Colon (tissue), 2 donors: Measurements from ENCODE around the gene MTX2.
A peak's percentile ranks its signal among the peaks of the same experiment; 100 is the strongest.
"Not testable (repeated sequence)": the region's sequence is repeated elsewhere in the genome, so short reads cannot be mapped to it uniquely, and the experiment has no call there.

Experiments
- FAIRE-seq: peaks from 2 replicates; lab custom pipeline; 2012; peaks lifted over from hg19 to GRCh38; lab: Jason Lieb, UNC
- donor health status: control.
- donor health status: control.

MTX2 gene

DNA sequence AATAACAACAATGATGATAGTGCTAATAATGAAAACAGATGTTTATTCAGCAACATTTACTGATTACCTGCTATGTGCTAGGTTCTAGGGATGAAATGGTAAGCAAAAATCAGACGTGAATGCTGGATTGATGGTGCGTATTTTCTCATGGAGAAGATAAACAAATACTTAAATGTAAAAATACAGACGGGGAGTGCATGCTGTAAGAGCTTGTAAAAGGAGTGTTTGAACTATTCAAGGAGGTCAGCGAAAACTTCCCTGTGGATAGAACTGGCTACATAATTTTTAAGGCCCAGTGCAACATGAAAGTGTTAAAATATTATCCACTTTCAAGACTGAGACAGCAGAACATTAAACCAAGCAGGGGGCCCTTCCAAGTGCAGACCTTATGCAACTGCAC lies 22.1 kb downstream of the MTX2 start:
- FAIRE-seq = no peak

DNA sequence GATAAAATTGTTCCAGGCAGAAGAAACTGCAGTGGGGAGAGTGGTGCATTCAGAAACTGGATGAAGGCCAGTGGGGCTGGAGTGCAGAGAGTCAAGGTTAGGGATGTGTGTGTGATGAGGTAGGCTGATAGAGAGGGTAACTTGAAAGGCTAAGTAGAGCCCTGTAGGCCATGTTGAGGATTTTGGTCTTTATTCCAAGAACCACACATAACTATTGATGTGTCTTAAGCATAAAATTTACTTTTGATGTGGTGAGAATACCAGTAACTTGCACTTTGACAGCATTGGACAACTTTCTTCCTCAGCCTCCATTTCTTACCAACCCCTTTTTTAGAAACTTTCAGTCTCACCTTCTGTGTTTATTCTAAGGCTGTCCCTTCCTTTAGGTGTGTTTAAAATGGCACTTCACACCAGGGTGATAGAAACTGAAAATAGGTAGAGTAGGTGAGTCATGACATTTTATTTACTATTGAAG lies 22.6 kb downstream of the MTX2 start:
- no peak for FAIRE-seq

GRCh38 chr2:176292608-176293007 lies 23.4 kb downstream of the MTX2 start:
- peak; percentile 84 for FAIRE-seq

DNA sequence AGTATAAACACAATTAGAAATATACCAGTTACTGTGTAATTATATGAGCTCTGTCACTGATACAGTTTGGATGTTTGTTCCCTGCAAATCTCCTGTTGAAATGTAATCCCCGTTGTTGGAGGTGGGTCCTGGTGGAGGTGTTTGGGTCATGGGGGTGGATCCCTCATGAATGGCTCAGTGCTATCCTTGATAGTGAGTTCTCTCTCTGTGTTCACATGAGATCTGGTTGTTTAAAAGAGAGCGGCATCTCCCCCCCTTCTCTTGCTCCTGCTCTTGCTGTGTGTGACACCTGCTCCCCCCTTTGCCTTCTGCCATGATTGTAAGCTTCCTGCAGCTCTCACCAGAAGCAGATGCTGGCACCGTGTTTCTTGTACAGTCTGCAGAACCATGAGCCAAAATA lies 24.1 kb downstream of the MTX2 start:
- no peak for FAIRE-seq

DNA sequence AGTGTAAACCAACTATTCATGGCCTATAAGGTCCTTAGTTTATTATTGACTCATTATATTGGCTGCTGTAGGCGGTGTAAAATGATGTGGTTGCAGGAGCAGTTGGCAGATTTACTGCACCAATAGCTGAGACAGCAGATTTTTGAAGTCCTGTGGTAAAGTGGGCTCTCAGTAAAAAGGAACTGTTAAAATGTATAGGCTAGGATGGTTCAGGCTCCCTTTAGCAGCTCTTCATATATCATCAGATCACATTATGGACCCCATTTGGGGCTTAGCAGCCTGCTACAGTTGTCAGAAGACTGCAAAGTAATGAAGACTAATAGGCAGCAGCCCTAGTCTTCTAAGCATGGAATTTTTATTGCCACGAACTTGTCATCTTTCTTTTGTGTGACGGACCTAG lies 27.8 kb downstream of the MTX2 start:
- FAIRE-seq = no peak

GRCh38 chr2:176297737-176298136 lies 28.5 kb downstream of the MTX2 start:
- peak; percentile 57 for FAIRE-seq

GRCh38 chr2:176306020-176306419 lies 36.8 kb downstream of the MTX2 start:
- FAIRE-seq = not testable (repeated sequence)

DNA sequence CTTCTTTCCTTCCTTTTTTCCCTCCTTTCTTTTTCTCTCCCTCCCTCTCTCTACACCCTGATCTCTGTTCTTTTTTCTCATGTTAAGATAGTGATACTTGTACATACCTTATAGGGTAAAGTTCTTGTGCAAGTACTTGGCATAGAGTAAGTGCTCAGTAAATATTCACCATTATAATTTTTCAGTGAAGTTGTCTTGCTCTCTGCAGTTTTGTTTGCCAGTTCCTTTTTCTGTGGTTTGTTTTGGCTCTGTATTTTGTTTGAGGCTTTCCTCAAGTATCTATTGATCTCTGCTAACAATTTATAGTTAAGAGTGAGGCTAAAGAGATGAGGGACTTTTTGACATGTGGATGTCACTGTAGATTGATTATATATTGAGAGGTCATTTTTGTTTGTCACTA lies 48.0 kb downstream of the MTX2 start:
- FAIRE-seq = no peak

DNA sequence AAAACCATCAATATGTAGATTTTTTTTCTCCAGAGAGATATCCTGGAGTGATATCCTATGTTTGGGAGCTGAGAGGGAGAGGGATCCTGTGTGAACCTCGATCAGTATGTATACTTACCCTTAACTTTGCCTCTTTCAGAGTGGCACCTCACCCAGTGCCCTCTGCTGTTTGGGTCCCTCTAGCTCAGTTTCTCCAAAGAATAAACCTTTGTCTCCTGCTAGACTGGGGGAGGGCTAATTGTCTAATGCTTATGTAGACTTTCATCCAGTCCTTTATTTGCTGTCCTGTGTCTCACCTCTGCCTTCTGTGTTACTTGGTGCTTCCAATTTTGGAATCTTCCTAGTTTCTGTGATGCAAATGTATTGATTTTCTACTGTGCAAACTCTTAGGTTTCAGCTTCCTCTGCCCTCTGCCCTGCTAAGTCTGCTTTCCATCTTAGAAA lies 48.4 kb downstream of the MTX2 start:
- no peak for FAIRE-seq

DNA sequence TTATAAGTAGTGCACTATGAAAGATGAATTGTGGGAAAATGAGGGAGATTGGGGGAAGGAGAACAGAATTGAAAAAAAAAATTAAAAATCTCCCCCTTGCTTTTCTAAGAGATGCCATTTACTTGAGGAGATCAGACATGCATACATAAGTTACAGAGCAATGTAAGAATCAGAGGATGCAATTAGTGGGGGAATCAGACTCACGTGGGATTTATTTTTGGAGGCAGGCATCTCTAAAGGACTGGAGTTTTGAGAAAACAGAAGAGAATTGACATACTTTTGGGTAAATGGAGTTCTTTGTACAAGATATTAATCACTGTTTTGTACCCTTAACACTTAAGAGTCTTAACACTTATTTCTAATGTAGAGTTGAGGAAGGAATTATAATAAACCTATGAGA lies 52.7 kb downstream of the MTX2 start:
- FAIRE-seq = no peak

DNA sequence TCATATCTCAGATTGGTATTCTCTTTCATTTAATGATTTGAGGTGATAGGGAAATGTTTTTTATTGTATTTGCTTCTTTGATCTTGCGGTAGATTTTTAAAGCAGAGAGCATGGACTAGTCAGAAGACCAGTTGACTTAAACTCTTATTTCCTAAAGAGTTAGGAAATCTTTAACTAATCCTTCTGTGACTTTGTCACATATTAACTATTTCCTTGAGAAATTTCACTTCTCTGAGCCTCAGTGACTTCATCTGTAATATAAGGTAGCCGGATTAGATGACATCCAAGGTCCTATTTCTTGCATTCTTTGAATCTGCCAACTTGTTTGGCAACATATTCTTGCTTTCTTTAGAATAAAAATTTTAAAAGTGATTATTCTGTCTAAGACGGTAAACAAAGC lies 55.6 kb downstream of the MTX2 start:
- FAIRE-seq = peak; percentile 68

- FAIRE-seq = no peak
Measured at GRCh38 chr2:176325732-176326131, 56.5 kb downstream of the MTX2 start.

- no peak for FAIRE-seq
Measured at GRCh38 chr2:176328149-176328548, 58.9 kb downstream of the MTX2 start.

- FAIRE-seq = no peak
Measured at GRCh38 chr2:176330612-176331011, 61.4 kb downstream of the MTX2 start.

GRCh38 chr2:176331646-176332045 lies 62.4 kb downstream of the MTX2 start:
- no peak for FAIRE-seq

DNA sequence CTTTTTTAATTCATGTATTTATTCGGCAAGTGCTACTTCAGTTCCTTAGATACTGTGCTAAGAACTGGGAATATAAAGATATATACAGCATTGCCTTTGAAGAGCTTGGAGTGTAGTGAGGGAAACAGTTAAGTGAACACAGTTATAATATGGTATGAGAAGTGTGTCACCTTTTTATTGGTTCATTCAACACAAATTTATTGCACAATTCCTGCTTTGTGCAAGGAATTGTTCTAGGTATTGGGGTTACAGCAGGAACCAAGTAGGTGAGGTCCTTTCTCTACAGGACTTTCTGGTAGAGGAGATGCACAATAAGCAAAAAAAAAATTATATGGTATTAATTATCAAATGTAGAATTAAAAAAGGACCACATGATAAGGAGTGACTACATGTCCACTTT lies 65.5 kb downstream of the MTX2 start:
- FAIRE-seq = no peak

GRCh38 chr2:176338395-176338794 lies 69.2 kb downstream of the MTX2 start:
- FAIRE-seq = no peak

- no peak for FAIRE-seq
Measured at GRCh38 chr2:176339208-176339607, 70.0 kb downstream of the MTX2 start.

GRCh38 chr2:176356251-176356650 lies 87.0 kb downstream of the MTX2 start:
- no peak for FAIRE-seq

- FAIRE-seq = no peak
Measured at GRCh38 chr2:176364273-176364977, 95.2 kb downstream of the MTX2 start.

DNA sequence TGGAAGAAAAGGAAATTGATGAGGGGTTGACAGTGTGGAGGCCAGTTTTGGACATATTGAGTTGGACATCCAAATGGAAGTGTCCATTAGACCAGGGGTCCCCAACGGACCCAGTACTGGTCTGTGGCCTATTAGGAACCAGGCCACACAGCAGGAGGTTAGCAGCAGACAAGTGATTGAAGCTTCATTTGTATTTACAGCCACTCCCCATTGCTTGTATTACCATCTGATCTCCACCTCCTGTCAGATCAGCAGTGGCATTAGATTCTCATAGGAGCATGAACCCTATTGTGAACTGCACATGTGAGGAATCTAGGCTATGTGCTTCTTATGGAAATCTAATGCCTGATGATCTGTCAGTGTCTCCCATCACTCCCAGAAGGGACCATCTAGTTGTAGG lies 99.1 kb downstream of the MTX2 start:
- no peak for FAIRE-seq

- no peak for FAIRE-seq
Measured at GRCh38 chr2:176370467-176371171, 101.4 kb downstream of the MTX2 start.

- not testable (repeated sequence) for FAIRE-seq
Measured at GRCh38 chr2:176373155-176373554, 103.9 kb downstream of the MTX2 start.

DNA sequence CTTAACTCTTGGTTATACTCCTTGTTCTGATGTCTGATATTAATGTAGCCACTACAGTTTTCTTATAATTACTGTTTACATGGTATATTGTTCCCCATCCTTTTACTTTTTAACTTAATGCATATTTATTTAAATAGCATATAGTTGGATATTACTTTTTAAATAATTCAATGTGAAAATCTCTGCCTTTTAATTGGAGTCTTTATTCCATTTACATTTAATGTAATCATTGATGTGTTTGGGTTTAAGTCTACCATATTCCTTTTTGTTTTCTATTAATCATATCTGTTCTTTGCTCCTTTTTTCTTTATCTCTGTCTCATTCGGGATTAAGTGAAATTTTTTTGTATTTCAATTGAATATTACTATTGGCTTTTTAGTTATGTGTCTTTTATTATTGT lies 109.1 kb downstream of the MTX2 start:
- FAIRE-seq = no peak
